Mucosa of stomach (tissue), 1 donor: ENCODE data around the gene ACVRL1.

ENCODE experiments used
- H3K27me3 ChIP-seq: one replicate; pipeline ENCODE4 v1.7.0; 2013; ENCODE audit warnings: mild to moderate bottlenecking, low read length; ENCODE audit not compliant: control insufficient read depth, insufficient read depth
- H3K36me3 ChIP-seq: one replicate; pipeline ENCODE4 v1.7.0; 2013; ENCODE audit warnings: low read length; ENCODE audit not compliant: control insufficient read depth, insufficient read depth
- H3K4me1 ChIP-seq: one replicate; pipeline ENCODE4 v1.7.0; 2013; ENCODE audit warnings: mild to moderate bottlenecking, low read length; ENCODE audit not compliant: control insufficient read depth, insufficient read depth
- H3K4me3 ChIP-seq: one replicate; pipeline ENCODE4 v1.7.0; 2013; ENCODE audit warnings: low read length
- H3K9ac ChIP-seq: one replicate; pipeline ENCODE4 v1.7.0; 2013; ENCODE audit warnings: mild to moderate bottlenecking, low read length, moderate library complexity
- H3K9me3 ChIP-seq: one replicate; pipeline ENCODE4 v1.7.0; 2013; ENCODE audit warnings: mild to moderate bottlenecking, low read length, moderate library complexity; ENCODE audit not compliant: control insufficient read depth
- donor health status: Pancreatic carcinoma.

Gene ACVRL1

GRCh38 chr12:51959211-51959610 is 51.9 kb downstream of the ACVRL1 start:
- Histone ChIP-seq H3K9me3 (no peaks in the 10 kb centered on the region), H3K4me3 (no peak overlapping the region), H3K27me3 (no peaks in the 10 kb centered on the region), H3K9ac (no peak overlapping the region), H3K36me3 (no peaks in the 10 kb centered on the region), H3K4me1 (peaks cover 63% of the 10 kb centered on the region)

GRCh38 chr12:51959921-51960320 is 52.6 kb downstream of the ACVRL1 start:
- Histone ChIP-seq H3K36me3 (no peaks in the 10 kb centered on the region), H3K4me3 (no peak overlapping the region), H3K27me3 (no peaks in the 10 kb centered on the region), H3K4me1 (peaks cover 60% of the 10 kb centered on the region), H3K9me3 (no peaks in the 10 kb centered on the region), H3K9ac (no peak overlapping the region)

- peaks cover 55% of the 10 kb centered on the region for H3K4me1 ChIP-seq
- no peaks in the 10 kb centered on the region for H3K27me3 ChIP-seq
- no peaks in the 10 kb centered on the region for H3K36me3 ChIP-seq
- no peak overlapping the region for H3K9ac ChIP-seq
- no peaks in the 10 kb centered on the region for H3K9me3 ChIP-seq
- no peak overlapping the region for H3K4me3 ChIP-seq
Measured at GRCh38 chr12:51960488-51960887, 53.2 kb downstream of the ACVRL1 start.

GRCh38 chr12:51960890-51961289 is 53.6 kb downstream of the ACVRL1 start:
- Histone ChIP-seq H3K4me3 (no peak overlapping the region), H3K27me3 (no peaks in the 10 kb centered on the region), H3K9me3 (no peaks in the 10 kb centered on the region), H3K9ac (no peak overlapping the region), H3K36me3 (no peaks in the 10 kb centered on the region), H3K4me1 (peaks cover 51% of the 10 kb centered on the region)

GRCh38 chr12:51961834-51962233 is 54.5 kb downstream of the ACVRL1 start:
- Histone ChIP-seq H3K4me1 (peaks cover 42% of the 10 kb centered on the region), H3K36me3 (no peaks in the 10 kb centered on the region), H3K9ac (no peak overlapping the region), H3K9me3 (no peaks in the 10 kb centered on the region), H3K27me3 (no peaks in the 10 kb centered on the region), H3K4me3 (no peak overlapping the region)

- Histone ChIP-seq H3K4me1 (peaks cover 38% of the 10 kb centered on the region), H3K4me3 (no peak overlapping the region), H3K36me3 (no peaks in the 10 kb centered on the region), H3K27me3 (no peaks in the 10 kb centered on the region), H3K9ac (no peak overlapping the region), H3K9me3 (no peaks in the 10 kb centered on the region)
Measured at GRCh38 chr12:51962737-51963136, 55.4 kb downstream of the ACVRL1 start.

GRCh38 chr12:51963477-51963876 is 56.2 kb downstream of the ACVRL1 start:
- H3K4me3 ChIP-seq: no peak overlapping the region
- no peak overlapping the region for H3K9ac ChIP-seq
- H3K36me3 ChIP-seq: no peaks in the 10 kb centered on the region
- H3K4me1 ChIP-seq: peaks cover 33% of the 10 kb centered on the region
- no peaks in the 10 kb centered on the region for H3K9me3 ChIP-seq
- H3K27me3 ChIP-seq: no peaks in the 10 kb centered on the region

GRCh38 chr12:51969643-51970042 is 62.3 kb downstream of the ACVRL1 start:
- no peaks in the 10 kb centered on the region for H3K27me3 ChIP-seq
- H3K36me3 ChIP-seq: no peaks in the 10 kb centered on the region
- H3K9ac ChIP-seq: no peak overlapping the region

GRCh38 chr12:51970904-51971646 is 63.8 kb downstream of the ACVRL1 start:
- Histone ChIP-seq H3K27me3 (no peaks in the 10 kb centered on the region), H3K9ac (no peak overlapping the region), H3K4me1 (peaks cover 49% of the 10 kb centered on the region), H3K9me3 (no peaks in the 10 kb centered on the region), H3K36me3 (peaks cover 6% of the 10 kb centered on the region), H3K4me3 (no peak overlapping the region)

More at GRCh38 chr12:51969643-51970042, 62.3 kb downstream of the ACVRL1 start:
- H3K4me3 ChIP-seq: no peak overlapping the region
- peaks cover 37% of the 10 kb centered on the region for H3K4me1 ChIP-seq
- no peaks in the 10 kb centered on the region for H3K9me3 ChIP-seq

- no peaks in the 10 kb centered on the region for H3K27me3 ChIP-seq
- peaks cover 56% of the 10 kb centered on the region for H3K4me1 ChIP-seq
- no peaks in the 10 kb centered on the region for H3K9me3 ChIP-seq
- H3K9ac ChIP-seq: no peak overlapping the region
- H3K36me3 ChIP-seq: peaks cover 10% of the 10 kb centered on the region
- no peak overlapping the region for H3K4me3 ChIP-seq
Measured at GRCh38 chr12:51971679-51972421, 64.5 kb downstream of the ACVRL1 start.

- H3K4me3 ChIP-seq: no peak overlapping the region
- no peak overlapping the region for H3K9ac ChIP-seq
- H3K36me3 ChIP-seq: peaks cover 11% of the 10 kb centered on the region
- no peaks in the 10 kb centered on the region for H3K9me3 ChIP-seq
- H3K27me3 ChIP-seq: no peaks in the 10 kb centered on the region
- peaks cover 57% of the 10 kb centered on the region for H3K4me1 ChIP-seq
Measured at GRCh38 chr12:51972422-51972812, 65.1 kb downstream of the ACVRL1 start.

- H3K9me3 ChIP-seq: no peaks in the 10 kb centered on the region
- H3K36me3 ChIP-seq: peaks cover 11% of the 10 kb centered on the region
- no peak overlapping the region for H3K4me3 ChIP-seq
- H3K4me1 ChIP-seq: peaks cover 57% of the 10 kb centered on the region
- H3K27me3 ChIP-seq: no peaks in the 10 kb centered on the region
- H3K9ac ChIP-seq: no peak overlapping the region
Measured at GRCh38 chr12:51972849-51973273, 65.6 kb downstream of the ACVRL1 start.
